Measurements from ENCODE around the gene UBL4A.

DNA sequence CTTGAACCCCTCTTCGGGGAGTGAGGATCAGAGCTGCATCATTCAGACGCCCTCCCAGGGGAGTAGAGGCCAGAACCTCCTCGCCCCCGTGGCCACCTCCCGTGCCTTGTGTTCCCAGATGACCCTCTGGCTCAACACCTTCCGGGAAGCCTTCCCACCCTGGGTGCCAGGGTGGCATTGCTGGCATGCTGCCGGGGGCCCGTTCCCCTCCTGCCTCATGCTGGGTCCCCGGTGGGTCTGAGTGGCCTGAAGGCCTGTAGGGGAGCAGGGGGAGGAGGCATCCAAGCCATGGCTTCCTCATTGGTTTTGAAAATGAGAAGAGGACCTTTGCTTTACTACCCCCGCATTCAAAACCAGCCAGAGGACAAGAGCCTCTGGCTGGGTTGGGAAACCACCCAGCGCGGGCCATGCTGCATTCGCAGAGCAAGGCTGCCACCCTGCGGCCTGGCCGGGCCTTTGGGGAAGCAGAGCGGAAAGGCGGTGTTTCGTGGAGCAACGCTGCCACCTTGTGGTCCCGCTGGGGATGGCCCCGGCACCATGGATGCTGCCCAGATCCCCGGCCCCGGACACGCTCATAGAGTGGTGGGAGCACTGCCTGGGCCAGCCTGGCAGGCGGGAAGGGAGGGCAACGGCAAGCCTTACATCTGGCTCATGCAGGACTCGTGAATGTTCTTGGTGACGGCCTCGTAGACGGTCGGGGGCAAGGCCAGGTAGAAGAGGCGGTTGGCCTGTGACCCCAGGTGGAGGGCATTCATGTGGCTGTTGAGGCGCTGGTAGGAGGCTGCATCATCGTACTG, 48.3 kb upstream of the UBL4A start:
- TF ChIP-seq SCMH1 (CRISPR knock-in tag; IDR thresholded peaks at IDR 0.05; ENCODE audit: borderline replicate concordance) (no peak), RFX5 (IDR thresholded peaks at IDR 0.05; ENCODE audit: low read depth, low read length) (no peak), GABPA (IDR thresholded peaks at IDR 0.05; ENCODE audit: low read depth, low read length) (no peak), GABPA (CRISPR knock-in tag; IDR thresholded peaks at IDR 0.05; ENCODE audit: low read depth) (no peak)
